ENCODE results near the gene RWDD2A.
"Not testable (repeated sequence)": the region's sequence is repeated elsewhere in the genome, so short reads cannot be mapped to it uniquely, and the experiment has no call there.

Gene RWDD2A

DNA sequence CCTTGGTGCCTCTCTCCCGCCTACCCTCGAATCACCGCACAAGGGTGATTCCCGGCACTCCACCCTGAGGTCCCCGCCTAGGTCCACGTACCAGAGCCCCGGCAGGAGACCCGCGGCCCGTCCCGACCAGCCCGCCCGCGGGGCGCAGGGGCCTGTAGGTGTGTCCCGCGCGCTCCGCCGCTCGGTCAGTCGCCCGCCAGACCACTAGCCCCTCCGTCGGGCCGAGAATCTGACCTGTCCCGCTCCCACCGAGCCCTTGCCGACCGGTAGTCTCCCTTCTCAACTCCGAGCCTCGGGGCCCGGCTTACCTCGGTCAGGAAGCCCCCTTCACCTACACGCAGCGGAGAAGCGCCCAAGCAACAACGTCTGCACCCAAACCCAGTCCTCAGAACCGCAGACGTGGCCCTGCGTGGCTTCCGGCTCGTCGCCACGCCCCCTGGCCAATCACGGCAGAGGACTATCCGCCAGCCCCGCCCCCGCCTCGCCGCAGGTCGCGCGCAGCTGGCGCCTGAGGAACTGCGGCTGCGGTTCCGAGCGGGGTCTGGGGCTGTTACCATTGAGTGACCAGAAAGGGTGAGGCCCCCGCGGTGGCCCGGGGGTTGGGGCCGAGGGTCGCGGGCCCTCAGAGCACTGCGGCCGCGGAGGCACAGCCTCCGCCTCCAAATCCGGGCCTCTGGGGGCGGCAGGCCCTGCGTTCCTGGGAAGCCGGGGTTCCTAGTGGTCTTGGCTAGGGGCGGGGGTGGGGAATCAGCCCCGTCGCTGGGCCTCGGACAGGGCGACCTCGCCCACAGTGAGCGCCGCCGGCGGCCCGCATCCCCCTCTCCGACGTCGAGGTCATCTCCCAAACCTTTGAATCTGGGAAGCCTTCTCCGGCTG lies at the start of gene RWDD2A, which contains the start of gene PGM3:
TSS of gene RWDD2A (plus strand) at position 487 of the 876 bp plus-strand sequence. CDS start 1,095 bp downstream, outside the sequence.
TSS of gene PGM3 (minus strand) at position 395 of the 876 bp plus-strand sequence. CDS start 2,253 bp downstream, outside the sequence.
- DNase-seq, result peak; percentile 88 to 95 (median 93)

DNA sequence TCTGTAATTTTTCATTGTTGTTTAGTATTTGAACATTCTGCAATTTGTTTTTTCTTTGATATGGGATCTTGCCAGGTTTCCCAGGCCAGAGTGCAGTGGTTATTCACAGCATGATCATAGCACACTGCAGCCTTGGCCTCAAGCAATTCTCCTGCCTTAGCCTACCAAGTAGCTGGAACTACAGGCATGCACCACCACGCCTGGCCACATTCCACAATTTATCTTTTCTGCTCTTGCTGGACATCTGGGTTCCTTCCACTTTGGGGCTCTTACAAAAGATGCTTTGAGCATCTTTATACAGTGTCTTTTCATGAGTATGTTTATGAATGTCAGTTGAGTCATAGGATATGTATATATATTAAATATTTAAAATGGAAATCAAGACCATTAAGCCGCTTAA lies 42.0 kb upstream of the RWDD2A start:
- no peak for DNase-seq

DNA sequence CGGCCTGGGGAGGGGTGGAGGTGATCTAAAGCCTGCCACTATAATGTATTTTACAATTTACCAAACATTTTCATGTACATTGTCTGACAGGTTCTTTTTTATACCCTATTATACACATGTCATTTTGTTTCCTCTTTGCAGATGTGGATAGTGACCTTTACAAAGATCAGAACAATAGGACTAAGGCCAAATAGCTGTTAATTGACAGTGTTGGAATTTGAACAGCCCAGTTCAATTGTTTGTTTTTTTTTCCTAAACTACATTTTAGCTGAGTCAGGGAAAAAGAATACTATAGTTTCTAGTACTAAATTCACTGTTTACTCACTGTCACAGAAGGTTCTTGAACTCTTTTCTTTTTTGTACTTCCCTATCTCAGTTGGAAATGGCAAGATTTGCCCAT lies 40.2 kb upstream of the RWDD2A start:
- DNase-seq, result no peak

DNA sequence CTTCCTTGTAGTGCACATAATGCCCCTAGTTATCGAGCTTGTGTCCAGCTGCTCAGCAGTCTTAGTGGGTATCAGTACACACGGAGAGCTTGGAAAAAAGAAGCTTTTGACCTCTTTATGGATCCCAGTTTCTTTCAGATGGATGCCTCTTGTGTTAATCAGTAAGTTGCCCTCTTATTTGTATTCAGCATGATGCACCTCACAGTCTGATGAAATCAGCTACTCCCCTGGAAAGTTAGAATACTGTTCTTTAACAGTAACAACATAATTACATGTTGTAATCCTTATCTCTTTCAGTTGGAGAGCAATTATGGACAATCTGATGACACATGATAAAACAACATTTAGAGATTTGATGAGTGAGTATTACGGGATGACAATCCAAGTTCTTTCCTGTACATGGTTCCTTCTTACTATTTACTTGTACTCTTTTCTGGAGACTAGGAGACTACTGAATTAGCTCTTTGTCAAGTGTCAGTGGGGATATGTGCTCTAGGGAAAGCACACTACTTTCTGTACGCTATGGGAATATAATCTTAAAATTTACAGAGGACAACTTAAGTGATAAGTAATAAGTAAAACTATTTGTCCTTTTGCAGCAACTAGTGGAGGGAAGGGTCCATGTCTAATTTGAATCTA lies 39.2 kb upstream of the RWDD2A start:
- no peak for DNase-seq

DNA sequence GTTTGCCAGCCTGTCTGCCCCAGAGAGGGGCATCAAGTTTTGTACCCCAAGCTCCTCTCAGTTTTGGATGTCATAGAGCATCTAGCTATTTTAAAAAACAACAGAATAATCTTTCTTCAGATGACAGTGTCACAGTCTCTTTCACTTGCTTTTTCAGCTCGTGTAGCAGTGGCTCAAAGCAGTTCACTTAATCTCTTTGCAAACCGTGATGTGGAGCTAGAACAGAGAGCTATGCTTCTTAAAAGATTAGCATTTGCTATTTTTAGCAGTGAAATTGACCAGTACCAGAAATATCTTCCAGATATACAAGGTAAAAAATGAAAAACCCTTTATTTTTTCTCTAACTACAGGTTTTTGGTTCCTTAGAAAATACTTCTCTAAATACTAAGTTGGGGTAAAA lies 37.4 kb upstream of the RWDD2A start:
- no peak for DNase-seq

DNA sequence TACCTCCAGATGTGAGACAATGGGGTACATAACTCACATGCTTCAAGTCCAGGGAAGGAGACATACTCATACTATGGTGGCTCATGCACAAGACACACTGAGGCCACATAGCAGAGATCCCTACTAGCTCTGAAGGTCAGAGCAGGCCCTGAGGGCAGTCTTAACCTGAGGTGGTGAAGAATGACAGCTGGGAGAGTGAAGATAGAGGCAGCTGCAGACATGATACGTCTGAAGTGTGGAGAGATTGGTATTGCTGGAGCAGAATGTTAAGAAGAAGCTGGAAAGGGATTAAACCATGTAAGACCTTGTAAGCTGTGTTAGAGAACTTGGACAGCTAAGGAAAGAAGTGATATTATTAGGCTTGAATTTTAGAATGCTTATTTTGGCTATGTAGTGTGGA lies 33.0 kb upstream of the RWDD2A start:
- DNase-seq, result no peak

DNA sequence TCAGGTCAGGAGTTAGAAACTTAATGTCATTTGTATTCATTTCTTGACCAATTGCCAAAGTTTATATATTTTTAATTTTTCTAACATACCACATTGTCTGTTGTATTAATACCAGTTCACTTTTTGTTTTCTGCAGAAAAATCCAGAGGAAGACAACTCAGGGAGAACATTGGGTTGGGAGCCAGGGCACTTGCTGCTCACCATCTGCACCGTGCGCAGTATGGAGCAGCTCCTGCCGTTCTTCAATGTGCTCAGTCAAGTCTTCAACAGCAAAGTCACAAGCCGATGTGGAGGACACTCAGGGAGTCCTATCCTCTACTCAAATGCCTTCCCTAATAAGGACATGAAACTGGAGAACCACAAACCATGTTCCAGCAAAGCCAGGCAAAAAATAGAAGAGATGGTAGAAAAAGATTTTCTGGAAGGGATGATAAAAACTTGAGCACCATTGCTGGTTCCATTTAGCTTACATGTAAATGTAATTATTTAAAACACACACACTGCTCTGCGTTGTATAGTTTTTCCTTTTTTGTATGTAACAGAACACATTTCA lies 25.4 kb upstream of the RWDD2A start:
- DNase-seq, result no peak

DNA sequence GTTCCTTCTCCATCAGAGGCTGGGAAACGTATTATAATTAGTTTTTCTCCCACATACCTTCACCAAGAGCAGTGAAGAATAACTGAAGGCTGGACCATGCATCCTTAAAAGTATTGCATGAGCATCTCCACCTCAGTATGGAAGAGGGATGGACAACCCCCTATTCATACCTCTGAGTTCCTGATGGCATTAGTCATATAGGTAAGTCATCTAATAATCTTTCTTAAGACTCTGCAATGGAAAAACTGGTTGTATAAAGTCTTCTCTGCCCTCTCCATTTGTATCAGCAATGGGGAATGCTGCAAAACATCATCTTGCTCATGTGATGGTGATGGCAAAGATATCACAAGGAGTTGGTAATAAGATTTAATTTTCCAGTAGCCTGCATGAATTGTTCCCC lies 24.6 kb upstream of the RWDD2A start:
- DNase-seq, result no peak

DNA sequence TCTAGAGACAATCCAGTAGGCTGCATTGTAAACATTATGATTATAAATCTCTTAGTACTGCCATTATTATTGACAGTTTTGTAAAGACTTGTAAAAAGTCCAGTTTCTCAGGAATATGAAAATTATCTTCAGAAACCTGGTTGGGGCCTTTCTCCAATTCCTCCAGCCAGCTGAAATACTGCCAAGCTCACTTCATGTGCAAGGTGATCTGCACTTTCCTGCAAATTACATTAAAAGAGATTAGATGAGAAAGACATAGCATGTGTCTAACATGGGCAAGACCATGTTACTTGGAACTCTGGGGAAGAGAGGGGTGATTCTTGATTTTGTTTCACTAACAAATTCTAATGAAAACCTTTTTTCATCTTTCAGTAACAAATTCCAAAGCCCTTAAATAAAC lies 24.1 kb upstream of the RWDD2A start:
- no peak for DNase-seq

DNA sequence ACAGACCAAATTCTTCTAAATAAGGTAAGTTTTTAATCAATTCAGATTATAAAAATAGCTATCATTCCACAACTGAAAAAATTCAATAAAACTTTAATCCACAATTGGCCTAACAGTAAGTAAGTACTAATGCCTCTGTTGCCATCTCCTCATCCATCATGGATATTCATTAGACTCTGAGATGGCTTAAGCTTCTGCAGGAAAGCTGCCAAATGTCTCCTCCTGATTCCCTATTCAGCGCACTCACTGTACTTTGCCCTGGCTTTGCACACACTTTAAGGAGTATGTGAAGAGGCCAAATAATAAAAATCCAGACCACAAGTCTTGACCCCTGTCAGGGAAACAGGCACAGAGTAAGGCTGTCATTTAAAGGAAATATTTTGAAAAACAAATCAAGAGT lies 23.6 kb upstream of the RWDD2A start:
- DNase-seq, result no peak

DNA sequence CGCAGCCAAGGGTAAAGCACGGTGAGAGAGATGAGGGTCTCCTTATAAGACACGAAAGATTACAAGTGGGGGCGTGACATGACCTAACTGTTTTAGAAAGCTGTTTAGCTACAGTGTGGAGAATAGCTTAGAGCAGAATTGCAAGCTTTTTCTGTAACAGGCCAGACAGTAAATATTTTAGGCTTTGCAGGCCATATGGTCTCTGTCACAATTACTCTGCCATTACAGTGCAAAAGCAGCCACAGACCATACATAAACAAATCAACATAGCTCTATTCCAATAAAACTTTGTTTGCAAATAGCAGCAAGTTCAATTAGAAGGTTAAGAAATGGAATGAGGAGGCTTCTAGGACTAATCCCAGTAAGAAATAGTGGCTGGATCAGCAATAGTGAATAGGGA lies 16.9 kb upstream of the RWDD2A start:
- DNase-seq, result no peak

DNA sequence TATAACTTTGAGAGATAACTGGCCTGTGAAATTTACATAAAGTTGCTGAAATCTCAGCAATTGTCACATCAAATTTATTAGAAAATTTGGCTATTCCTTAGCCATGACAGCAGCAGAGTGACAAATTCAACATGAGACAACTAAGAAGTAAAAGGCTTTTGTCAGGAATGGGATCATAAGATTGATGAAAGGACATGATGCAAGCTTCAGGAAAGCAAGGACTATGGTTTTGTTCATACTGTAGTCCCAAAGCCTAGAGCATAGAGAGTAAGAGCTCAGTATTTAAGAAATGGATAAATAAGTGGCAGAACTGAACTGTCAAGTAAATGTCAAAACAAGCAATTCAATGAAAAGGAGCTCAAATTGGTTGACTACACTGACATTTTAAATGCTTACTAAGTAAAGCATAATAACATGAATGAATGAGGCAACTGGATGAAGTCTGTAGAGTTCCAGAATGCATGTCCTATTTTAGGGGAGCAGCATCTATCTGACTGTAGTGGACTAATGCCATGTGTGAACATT lies 12.7 kb upstream of the RWDD2A start:
- DNase-seq, result no peak

DNA sequence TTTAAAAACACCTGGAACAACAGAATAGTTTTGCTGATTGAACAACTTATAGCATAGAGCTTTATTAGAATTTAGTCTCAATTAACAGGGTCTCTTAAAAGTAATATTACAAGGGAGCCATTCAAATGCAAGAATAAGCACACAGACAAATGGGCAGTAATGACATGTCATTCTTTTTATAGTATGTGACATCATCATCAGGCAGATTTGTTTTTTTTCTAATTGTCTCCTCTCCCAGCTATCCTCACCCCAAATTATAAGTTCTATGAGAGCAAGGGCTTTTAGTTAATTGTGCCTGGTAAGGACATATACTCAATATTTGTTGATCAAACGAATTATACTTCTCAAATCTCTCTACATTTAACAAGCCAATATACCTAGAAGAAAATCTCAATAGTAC lies 11.0 kb upstream of the RWDD2A start:
- no peak for DNase-seq

DNA sequence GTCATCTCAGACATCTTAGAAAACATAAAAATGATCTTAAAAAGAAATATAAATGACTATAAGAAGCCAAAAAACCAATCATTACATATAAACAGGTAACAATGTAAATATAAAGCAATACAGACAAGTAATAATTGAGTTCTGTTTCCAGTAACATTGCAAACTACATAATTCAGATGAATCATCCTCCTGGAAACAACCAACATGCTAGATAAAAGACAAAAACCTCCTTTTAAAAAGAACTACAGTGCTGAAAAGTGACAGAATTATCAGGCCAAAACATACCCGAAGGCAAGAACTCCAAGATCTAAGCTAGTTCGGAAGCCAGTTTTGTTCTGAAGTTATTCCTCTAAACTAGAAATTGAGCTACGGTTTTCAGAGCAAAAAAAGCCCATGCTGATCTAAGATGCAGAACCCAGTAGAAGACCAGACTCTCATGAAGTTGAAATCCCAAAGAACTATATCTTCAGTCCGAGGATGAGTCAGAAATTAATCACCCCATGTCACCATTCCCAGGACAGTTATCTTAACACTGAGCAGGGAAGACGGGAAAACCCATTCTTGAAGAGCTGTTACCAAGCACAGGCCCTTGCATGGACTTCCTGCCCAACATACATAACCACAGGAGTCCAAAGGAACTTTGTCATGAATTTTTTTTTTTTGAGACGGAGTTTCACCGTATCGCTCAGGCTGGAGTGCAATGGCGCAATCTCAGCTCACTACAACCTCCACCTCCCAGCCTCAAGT lies 9.9 kb upstream of the RWDD2A start:
- DNase-seq, result peak; percentile 10 to 22 (median 20)

DNA sequence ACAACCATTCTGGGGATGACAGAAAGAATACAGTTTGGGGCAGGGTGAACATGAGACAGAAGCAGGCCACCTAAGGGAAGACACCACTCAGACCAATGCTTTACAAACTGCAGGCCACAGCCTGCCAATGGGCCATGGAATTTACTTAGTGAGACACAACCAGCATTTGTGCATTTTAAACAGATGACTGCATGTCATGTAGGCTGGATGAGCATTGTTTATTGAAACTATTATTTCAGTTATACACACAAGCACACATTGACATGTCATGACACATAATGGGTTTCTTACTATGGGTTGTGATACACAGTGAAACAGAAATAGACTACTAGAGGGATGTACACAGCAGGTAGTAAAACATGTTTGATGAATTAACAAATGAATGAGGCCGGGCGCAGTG lies 8.1 kb upstream of the RWDD2A start:
- no peak for DNase-seq

DNA sequence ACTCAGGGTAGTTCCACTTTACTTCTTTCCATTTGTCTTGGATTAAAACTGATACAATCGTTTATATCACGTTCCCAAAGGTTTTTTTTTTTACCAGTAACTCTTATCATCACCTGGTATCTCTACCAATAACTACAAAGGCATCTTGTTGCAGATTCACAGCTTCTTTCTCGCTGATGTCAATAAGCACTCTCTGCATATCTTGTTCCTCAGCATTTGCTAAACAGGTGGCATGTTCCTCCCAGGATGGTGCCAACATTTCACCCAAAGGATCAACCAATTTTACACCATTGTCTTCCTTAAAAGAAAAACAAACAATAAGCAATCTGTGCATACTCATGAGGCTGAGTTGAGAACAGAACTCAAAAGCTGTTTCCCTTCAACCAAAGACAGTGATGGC lies 4.7 kb upstream of the RWDD2A start:
- DNase-seq, result no peak

DNA sequence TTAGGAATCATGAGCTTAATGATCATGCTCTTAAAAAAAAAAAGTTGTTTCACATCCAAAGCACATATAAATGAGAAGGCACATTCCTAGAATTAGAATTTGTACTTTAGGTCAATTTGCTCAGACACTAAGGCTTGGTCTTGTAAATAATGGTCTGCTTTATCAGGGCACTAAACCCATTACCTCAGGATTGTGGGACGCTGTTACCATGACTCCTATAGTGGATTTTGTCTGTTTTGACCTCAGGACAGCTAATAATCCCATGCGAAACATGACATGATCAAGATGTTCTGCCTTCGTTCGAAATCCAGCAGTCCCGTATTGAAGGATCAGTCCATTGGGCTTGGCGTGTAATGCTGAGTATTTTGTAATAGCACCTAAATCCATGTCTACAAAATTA lies 2.5 kb upstream of the RWDD2A start:
- no peak for DNase-seq

DNA sequence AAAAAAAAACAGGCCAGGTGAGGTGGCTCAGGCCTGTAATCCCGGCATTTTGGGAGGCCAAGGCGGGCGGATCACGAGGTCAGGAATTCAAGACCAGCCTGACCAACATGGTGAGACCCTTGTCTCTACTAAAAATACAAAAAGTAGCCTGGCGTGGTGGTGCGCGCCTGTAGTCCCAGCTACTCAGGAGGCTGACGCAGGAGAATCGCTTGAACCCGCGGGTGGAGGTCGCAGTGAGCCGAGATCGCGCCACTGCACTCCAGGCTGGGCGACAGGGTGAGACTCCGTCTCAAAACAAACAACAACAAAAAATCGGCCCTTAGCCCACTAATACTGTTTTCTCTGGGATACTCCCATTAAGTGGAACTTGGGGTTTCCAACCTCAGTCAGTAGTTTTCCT lies 1.2 kb upstream of the RWDD2A start:
- DNase-seq, result not testable (repeated sequence)

DNA sequence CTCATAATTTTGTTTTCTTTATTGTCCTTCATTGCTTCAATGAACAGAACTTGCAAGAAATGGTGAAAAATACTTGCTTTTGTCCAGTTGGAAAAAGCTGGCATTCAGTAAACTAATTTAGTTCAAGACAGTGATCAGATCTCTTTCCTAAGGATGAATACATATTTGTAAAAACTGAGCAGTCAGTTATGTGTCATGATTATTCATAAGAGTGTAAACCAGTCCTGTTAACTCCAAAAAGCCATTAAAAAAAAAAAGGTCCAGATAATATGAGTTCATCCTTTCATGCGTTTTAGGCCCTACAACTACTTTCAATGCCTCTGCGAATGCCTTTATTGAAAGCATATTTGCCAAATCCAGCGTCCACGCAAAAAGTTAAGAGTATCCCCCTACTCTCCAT lies 701 bp upstream of the RWDD2A start:
- DNase-seq, result peak in 2 of 3 donors; percentile 21 to 41

DNA sequence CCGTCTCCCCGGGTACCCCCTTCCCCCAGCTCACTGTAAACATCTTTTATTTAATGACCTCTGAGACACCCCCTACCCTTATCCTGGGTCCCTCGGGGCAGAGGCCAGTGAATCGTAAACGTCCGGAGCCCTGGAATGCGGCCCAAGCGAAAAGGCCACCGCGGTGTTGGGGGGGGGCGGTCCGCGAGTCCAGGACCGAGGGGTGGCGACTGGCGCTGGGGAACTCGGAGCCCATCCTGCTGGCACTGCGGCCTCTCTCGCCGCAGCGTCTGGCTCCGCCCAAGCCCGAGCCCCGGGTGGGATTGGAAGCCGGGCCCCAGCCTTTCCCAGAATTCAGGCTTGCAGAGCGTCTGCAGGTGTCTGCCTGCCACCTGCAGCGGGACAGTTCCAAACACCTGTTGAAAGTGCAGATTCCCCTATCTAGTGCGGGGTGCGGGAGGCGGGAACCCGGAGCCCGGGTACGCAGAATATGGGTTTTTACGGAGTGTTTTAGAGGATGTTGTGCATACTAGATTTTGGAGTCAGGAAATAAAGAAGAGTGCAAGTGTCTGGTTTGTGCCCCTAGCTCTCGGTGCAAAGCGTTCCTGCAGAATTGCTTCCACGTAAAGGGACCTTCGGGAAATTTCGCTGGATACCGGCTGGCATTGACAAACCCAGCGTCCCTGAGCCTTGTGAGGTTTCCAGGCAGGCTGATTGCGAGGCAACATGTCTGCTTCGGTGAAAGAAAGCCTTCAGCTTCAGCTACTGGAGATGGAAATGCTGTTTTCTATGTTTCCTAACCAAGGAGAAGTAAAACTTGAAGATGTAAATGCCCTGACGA lies 800 bp downstream of the RWDD2A start:
- peak; percentile 31 to 55 (median 36) for DNase-seq

DNA sequence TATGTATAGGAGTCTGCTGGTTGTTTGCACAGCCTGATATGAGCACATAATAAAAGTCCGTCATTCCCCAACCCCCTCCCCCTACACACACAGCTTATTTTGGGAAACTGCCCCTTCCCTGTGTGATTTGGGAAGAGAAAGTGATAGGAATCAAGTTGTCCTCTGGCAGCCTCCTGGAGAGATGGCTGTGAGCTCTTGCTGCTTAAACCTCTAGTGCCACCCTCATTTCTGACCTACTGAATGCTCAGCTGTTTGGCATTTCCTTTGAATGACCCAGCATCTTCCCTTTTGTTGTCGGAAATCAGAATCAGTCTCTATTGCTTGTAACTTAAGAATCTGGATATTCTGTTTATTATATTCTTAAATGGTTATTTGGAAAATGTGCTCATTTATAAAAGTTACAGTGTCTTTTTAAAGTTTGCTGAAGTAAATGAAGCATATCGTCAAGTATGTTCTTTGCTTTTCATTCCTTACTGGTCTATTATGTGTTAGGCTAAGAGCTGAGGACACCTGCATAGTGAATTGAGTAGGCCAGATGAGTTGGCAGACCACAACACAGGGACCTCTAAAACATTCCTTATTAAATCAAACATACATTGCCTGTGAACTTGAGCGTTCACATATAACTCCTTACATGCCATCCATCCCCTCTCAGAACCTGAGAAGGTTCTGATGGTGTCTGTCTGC lies 5.5 kb downstream of the RWDD2A start:
- no peak for DNase-seq
